Activated T-cell treated with anti-CD3 and anti-CD28 coated beads, Interleukin-2, amount 50 U/mL, for 24 hours (primary cell): ENCODE measurements around the gene DDX10.
"Not testable (repeated sequence)": the region's sequence is repeated elsewhere in the genome, so short reads cannot be mapped to it uniquely, and the experiment has no call there.

Experiments used
- DNase-seq: peaks from one replicate; pipeline ENCODE4 v3.0.0-alpha.2; 2020
- H3K27ac Mint-ChIP-seq: 2 replicates; pipeline ENCODE4 v1.8.0; 2020; ENCODE audit warnings: mild to moderate bottlenecking, mixed read lengths
- H3K27me3 Mint-ChIP-seq: 2 replicates; pipeline ENCODE4 v1.8.0; 2020; ENCODE audit warnings: mixed read lengths
- H3K36me3 Mint-ChIP-seq: 2 replicates; pipeline ENCODE4 v1.8.0; 2020; ENCODE audit warnings: low read depth, mixed read lengths
- H3K4me1 Mint-ChIP-seq: 2 replicates; pipeline ENCODE4 v1.8.0; 2020; ENCODE audit warnings: low read depth, mixed read lengths
- H3K4me3 Mint-ChIP-seq: 2 replicates; pipeline ENCODE4 v1.8.0; 2020; ENCODE audit warnings: mild to moderate bottlenecking, moderate library complexity, mixed read lengths
- H3K9me3 Mint-ChIP-seq: 2 replicates; pipeline ENCODE4 v1.8.0; 2020; ENCODE audit warnings: mixed read lengths

Gene DDX10

GRCh38 chr11:108790501-108791299, 125.8 kb downstream of the DDX10 start:
- Mint-ChIP-seq H3K9me3 (peaks cover 2% of the 10 kb centered on the region), H3K27me3 (no peaks in the 10 kb centered on the region), H3K4me3 (no peak overlapping the region), H3K4me1 (peaks cover 46% of the 10 kb centered on the region), H3K36me3 (peaks cover 13% of the 10 kb centered on the region), H3K27ac (peak overlapping the region; percentile 42)
- DNase-seq = no peak

GRCh38 chr11:108793138-108793537, 128.3 kb downstream of the DDX10 start:
- peaks cover 16% of the 10 kb centered on the region for H3K36me3 Mint-ChIP-seq

GRCh38 chr11:108793611-108794010, 128.7 kb downstream of the DDX10 start:
- Mint-ChIP-seq H3K27me3 (no peaks in the 10 kb centered on the region), H3K4me3 (no peak overlapping the region), H3K36me3 (peaks cover 20% of the 10 kb centered on the region), H3K9me3 (peaks cover 2% of the 10 kb centered on the region), H3K27ac (peak overlapping the region; percentile 16), H3K4me1 (peaks cover 36% of the 10 kb centered on the region)
- no peak for DNase-seq

More at GRCh38 chr11:108793138-108793537, 128.3 kb downstream of the DDX10 start:
- H3K4me1 Mint-ChIP-seq = peaks cover 35% of the 10 kb centered on the region
- H3K4me3 Mint-ChIP-seq = no peak overlapping the region
- DNase-seq = no peak
- peaks cover 2% of the 10 kb centered on the region for H3K9me3 Mint-ChIP-seq
- H3K27ac Mint-ChIP-seq = no peak overlapping the region
- H3K27me3 Mint-ChIP-seq = no peaks in the 10 kb centered on the region

- Mint-ChIP-seq H3K4me3 (no peak overlapping the region), H3K9me3 (peaks cover 2% of the 10 kb centered on the region), H3K27me3 (no peaks in the 10 kb centered on the region), H3K27ac (no peak overlapping the region), H3K36me3 (peaks cover 23% of the 10 kb centered on the region), H3K4me1 (peaks cover 10% of the 10 kb centered on the region)
- DNase-seq = no peak
Measured at GRCh38 chr11:108796551-108796950, 131.7 kb downstream of the DDX10 start.

GRCh38 chr11:108797578-108798100, 132.8 kb downstream of the DDX10 start:
- Mint-ChIP-seq H3K4me1 (peaks cover 8% of the 10 kb centered on the region), H3K27me3 (no peaks in the 10 kb centered on the region), H3K36me3 (peaks cover 29% of the 10 kb centered on the region), H3K27ac (no peak overlapping the region), H3K4me3 (no peak overlapping the region), H3K9me3 (peaks cover 2% of the 10 kb centered on the region)
- no peak for DNase-seq

- peaks cover 41% of the 10 kb centered on the region for H3K36me3 Mint-ChIP-seq
- H3K4me3 Mint-ChIP-seq = no peak overlapping the region
- no peak overlapping the region for H3K27ac Mint-ChIP-seq
- H3K9me3 Mint-ChIP-seq = no peaks in the 10 kb centered on the region
- peaks cover 4% of the 10 kb centered on the region for H3K4me1 Mint-ChIP-seq
- DNase-seq = no peak
- no peaks in the 10 kb centered on the region for H3K27me3 Mint-ChIP-seq
Measured at GRCh38 chr11:108802492-108802891, 137.6 kb downstream of the DDX10 start.

GRCh38 chr11:108803776-108804175, 138.9 kb downstream of the DDX10 start:
- Mint-ChIP-seq H3K4me3 (no peak overlapping the region), H3K4me1 (peaks cover 3% of the 10 kb centered on the region), H3K27ac (no peak overlapping the region), H3K9me3 (no peaks in the 10 kb centered on the region), H3K36me3 (peaks cover 38% of the 10 kb centered on the region), H3K27me3 (no peaks in the 10 kb centered on the region)
- DNase-seq = no peak

- no peak for DNase-seq
- Mint-ChIP-seq H3K4me3 (no peak overlapping the region), H3K4me1 (peaks cover 7% of the 10 kb centered on the region), H3K27ac (no peak overlapping the region), H3K27me3 (no peaks in the 10 kb centered on the region), H3K36me3 (peaks cover 43% of the 10 kb centered on the region), H3K9me3 (no peaks in the 10 kb centered on the region)
Measured at GRCh38 chr11:108804511-108804910, 139.6 kb downstream of the DDX10 start.

GRCh38 chr11:108805030-108805429, 140.2 kb downstream of the DDX10 start:
- H3K27ac Mint-ChIP-seq = no peak overlapping the region
- H3K4me3 Mint-ChIP-seq = no peak overlapping the region
- peaks cover 47% of the 10 kb centered on the region for H3K36me3 Mint-ChIP-seq
- no peaks in the 10 kb centered on the region for H3K27me3 Mint-ChIP-seq
- H3K4me1 Mint-ChIP-seq = peaks cover 7% of the 10 kb centered on the region
- DNase-seq = no peak
- no peaks in the 10 kb centered on the region for H3K9me3 Mint-ChIP-seq

GRCh38 chr11:108807262-108807661, 142.4 kb downstream of the DDX10 start:
- Mint-ChIP-seq H3K4me3 (no peak overlapping the region), H3K27ac (no peak overlapping the region), H3K9me3 (no peaks in the 10 kb centered on the region), H3K27me3 (no peaks in the 10 kb centered on the region), H3K4me1 (peaks cover 7% of the 10 kb centered on the region), H3K36me3 (peaks cover 44% of the 10 kb centered on the region)
- no peak for DNase-seq

GRCh38 chr11:108813086-108813485, 148.2 kb downstream of the DDX10 start:
- no peak overlapping the region for H3K27ac Mint-ChIP-seq
- peaks cover 9% of the 10 kb centered on the region for H3K4me1 Mint-ChIP-seq
- peaks cover 32% of the 10 kb centered on the region for H3K36me3 Mint-ChIP-seq
- H3K9me3 Mint-ChIP-seq = no peaks in the 10 kb centered on the region
- no peak overlapping the region for H3K4me3 Mint-ChIP-seq
- H3K27me3 Mint-ChIP-seq = no peaks in the 10 kb centered on the region
- no peak for DNase-seq

- Mint-ChIP-seq H3K36me3 (peaks cover 24% of the 10 kb centered on the region), H3K27me3 (no peaks in the 10 kb centered on the region), H3K9me3 (no peaks in the 10 kb centered on the region)
Measured at GRCh38 chr11:108817976-108818375, 153.1 kb downstream of the DDX10 start.

GRCh38 chr11:108818971-108819370, 154.1 kb downstream of the DDX10 start:
- Mint-ChIP-seq H3K27me3 (no peaks in the 10 kb centered on the region), H3K4me3 (no peak overlapping the region), H3K9me3 (no peaks in the 10 kb centered on the region), H3K4me1 (peaks cover 2% of the 10 kb centered on the region), H3K27ac (no peak overlapping the region), H3K36me3 (peaks cover 33% of the 10 kb centered on the region)
- no peak for DNase-seq

More at GRCh38 chr11:108817976-108818375, 153.1 kb downstream of the DDX10 start:
- Mint-ChIP-seq H3K27ac (no peak overlapping the region), H3K4me3 (no peak overlapping the region), H3K4me1 (peaks cover 2% of the 10 kb centered on the region)
- no peak for DNase-seq

- no peak for DNase-seq
- Mint-ChIP-seq H3K9me3 (no peaks in the 10 kb centered on the region), H3K4me3 (no peak overlapping the region), H3K36me3 (peaks cover 32% of the 10 kb centered on the region), H3K4me1 (peaks cover 2% of the 10 kb centered on the region), H3K27ac (no peak overlapping the region), H3K27me3 (no peaks in the 10 kb centered on the region)
Measured at GRCh38 chr11:108819957-108820356, 155.1 kb downstream of the DDX10 start.

- not testable (repeated sequence) for DNase-seq, H3K4me3 Mint-ChIP-seq, H3K27me3 Mint-ChIP-seq, H3K9me3 Mint-ChIP-seq, H3K27ac Mint-ChIP-seq, H3K4me1 Mint-ChIP-seq
- peaks cover 26% of the 10 kb centered on the region for H3K36me3 Mint-ChIP-seq
Measured at GRCh38 chr11:108823960-108824359, 159.1 kb downstream of the DDX10 start.
